HG02571 (cell line): ENCODE measurements around the gene PCDH19.

Experiments used
- ATAC-seq: cut with Tn5 transposase; IDR thresholded peaks from one replicate; pipeline ENCODE4 v1.9.1; 2021; ENCODE audit warnings: mild to moderate bottlenecking, moderate library complexity; ENCODE audit not compliant: unreplicated experiment

PCDH19 gene

DNA sequence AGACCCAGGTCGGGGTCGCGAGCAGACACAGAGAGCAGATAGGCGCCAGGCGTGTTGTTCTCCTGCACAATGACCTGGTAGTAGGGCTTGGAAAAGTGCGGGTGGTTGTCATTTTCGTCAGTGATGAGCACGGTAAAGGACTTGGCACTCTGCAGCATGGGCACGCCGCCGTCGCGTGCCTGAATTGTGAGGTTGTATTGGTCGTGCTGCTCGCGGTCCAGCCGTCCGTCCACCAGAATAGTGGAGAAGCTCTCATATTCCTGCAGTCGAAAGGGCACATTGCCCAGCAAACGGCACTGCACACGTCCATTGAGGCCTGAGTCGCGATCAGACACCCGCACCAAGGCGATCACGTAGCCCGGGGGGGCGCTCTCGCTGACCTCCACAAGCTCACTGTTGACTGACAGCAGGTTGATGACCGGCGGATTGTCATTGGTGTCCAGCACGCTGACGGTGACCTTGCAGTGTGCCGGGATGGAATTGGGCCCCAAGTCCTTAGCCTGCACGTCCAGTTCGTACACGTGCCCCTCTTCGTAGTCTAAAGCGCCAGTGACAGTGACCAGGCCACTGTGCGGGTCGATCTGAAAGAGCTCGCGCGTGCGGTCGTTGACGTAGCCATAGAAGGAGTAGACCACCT lies 2.8 kb downstream of the PCDH19 start:
- no peak for ATAC-seq

DNA sequence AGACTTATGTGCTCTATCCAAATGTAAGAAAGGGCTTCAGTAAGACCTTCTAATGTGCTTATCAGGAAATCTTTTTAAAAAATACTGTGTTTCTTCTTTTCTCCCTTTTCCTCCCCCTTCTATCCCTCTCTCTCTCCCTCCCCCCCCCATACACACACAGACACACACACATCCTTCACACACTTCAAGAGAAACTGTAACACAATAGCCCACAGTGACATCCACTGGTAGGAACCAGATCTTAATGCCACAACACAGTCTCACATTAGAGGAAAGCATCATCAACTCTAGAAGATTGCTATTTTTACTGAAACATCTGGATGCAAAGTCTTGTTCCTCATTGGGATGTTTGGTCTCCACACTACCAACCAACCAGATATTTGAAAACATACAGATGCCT lies 4.6 kb downstream of the PCDH19 start:
- ATAC-seq, result no peak

- ATAC-seq, result no peak
Measured at GRCh38 chrX:100404851-100405250, 5.2 kb downstream of the PCDH19 start.

- ATAC-seq, result no peak
Measured at GRCh38 chrX:100395781-100396180, 14.3 kb downstream of the PCDH19 start.

DNA sequence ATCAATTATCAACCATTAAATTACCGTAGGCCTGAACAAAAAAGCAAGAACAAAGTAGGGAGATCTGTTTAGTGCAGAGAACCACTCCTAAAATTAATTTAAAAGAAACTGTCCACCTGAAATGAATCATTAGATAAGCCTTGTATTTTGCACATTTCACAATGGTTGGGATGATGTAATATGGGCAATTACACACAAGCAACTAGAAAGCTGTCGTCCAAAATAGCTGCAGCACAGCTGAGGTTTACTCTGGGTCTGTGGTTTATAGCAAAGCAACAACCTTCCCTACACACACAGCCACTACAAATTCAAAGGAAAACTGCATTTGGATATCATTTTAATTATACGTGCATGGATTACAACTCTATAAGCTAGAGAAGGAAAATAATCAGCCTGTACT lies 28.5 kb downstream of the PCDH19 start:
- ATAC-seq, result no peak

DNA sequence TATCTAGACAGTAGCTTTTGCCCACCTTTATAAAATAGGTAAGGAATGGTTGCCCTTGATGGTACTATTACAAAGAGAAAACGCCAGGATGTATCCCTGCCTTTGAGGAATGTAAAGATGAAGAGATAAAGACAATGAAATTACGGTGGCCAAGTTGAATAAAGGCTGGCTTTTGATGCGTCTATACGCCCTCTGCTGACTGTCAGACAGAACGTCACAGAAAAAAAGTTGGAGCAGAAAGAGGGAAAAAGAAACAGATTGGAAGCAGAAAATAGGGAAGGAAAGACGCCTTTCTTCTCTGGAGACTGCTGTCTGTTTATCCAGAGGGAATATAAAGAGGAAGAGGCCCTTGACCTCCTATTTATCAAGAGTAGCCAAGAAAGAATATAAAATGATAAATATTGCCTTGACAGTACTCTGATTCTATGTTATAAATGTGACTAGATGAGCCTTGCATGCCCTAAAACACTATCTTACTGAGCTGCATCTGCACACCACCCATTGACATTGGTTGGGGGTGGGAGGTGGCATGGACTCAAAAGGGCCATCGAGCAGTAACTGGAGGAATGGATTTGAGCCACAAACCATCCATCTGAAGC lies 30.6 kb downstream of the PCDH19 start:
- ATAC-seq, result no peak

GRCh38 chrX:100377826-100378225 lies 32.2 kb downstream of the PCDH19 start:
- ATAC-seq, result no peak

DNA sequence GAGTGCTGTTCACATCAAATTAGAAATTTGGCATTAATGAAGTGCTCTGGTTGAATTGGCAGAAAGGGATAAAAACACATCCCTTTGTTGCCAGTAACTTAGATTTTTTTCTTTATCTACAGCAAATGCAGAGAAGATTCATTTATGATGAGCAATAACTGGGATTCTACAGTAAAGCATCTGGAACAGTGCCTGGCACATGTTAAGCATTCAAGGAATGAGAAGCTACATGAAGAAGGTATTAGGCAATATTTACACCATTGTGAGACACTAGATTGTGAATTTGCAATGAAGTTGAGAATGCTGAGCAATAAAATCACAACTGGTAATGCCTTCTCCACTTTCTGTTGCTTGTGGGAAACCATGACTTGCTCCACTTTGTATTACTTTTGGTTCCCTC lies 33.5 kb downstream of the PCDH19 start:
- no peak for ATAC-seq

DNA sequence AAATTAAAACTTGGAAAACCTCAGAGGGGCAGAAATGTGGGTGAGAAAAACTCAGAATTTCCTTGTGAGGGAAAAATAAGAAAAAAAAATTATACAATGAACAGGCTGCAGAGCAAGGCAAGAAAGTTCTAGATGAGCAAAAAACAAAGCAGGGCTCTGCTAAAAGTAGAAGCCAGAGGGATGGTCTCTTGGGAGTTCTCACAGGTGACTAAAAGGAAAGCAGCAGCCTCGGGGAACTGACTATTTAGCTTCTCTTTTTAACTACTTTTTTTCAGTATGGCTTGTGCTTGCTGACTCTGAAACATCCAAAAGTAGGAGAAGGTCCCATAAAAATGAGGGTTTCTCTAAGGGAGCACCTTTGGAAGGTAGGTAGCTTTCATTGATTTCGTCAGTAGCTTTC lies 36.4 kb downstream of the PCDH19 start:
- ATAC-seq, result no peak

GRCh38 chrX:100368167-100368566 lies 41.9 kb downstream of the PCDH19 start:
- no peak for ATAC-seq

GRCh38 chrX:100363896-100364295 lies 46.2 kb downstream of the PCDH19 start:
- ATAC-seq, result no peak

- ATAC-seq, result no peak
Measured at GRCh38 chrX:100358766-100359165, 51.3 kb downstream of the PCDH19 start.

- no peak for ATAC-seq
Measured at GRCh38 chrX:100356351-100356896, 53.6 kb downstream of the PCDH19 start.

- ATAC-seq, result no peak
Measured at GRCh38 chrX:100355680-100356079, 54.4 kb downstream of the PCDH19 start.

DNA sequence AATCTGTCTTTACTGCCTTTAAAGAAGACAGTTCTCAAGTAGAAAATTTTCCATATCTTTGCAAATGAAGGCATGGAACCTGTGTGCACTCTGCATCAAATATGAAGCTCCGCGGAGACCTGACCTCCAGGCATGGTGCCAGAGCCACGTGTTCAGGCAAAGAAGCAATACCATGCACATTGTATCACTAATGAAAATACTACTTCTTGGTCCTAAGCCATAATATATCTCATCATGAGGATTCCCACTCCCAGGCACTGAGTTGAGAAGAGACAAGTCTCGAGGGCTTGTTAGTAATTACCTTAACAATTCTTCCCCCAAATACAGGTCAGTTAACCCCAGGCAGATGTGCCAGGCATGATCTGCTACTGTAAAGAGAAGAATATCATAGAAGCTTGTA lies 56.7 kb downstream of the PCDH19 start:
- ATAC-seq, result no peak

DNA sequence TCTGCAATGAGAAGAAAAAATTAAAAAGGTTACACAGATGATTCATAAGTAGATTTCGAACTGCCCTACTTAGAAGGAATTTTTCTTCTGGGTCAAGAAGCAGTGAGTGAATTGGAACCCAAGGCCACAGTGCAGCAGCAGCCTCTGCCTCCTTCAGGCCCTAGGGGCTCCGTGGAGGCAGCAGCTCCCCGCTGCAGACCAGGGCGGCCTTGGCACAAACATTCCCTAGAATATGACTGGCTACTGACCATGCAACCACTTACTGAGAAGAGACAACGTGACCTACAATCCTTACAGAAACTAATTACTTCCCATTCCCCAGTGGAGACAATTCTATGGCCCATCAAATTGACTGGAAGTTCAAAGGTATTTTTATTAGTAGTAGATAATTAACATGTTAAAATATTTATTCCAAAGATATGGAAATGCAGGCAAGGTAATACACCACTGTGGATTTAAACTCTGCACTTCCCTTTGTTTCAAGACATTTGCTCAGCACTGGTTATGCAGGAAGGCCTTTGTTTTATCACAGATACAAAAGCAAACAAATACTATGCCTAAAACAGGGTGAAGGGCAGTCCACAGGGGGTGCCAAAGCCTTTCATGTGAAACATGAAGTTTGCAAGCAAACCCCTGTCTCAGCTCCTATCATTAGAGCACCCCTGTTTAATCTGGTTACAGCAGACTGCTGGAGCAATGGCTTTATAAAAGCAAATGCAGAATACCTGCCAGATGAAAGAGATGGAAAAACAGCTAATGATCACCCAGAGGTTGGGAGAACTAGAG lies 59.2 kb downstream of the PCDH19 start:
- ATAC-seq, result no peak

GRCh38 chrX:100349391-100349790 lies 60.7 kb downstream of the PCDH19 start:
- ATAC-seq, result no peak

GRCh38 chrX:100341142-100341510 lies 68.9 kb downstream of the PCDH19 start:
- no peak for ATAC-seq

GRCh38 chrX:100340491-100341141 lies 69.5 kb downstream of the PCDH19 start:
- ATAC-seq, result no peak

- ATAC-seq, result no peak
Measured at GRCh38 chrX:100328351-100328750, 81.7 kb downstream of the PCDH19 start.

- ATAC-seq, result no peak
Measured at GRCh38 chrX:100319716-100320115, 90.4 kb downstream of the PCDH19 start.
